DND-41 (cell line): ENCODE results near the gene MCCC2.
"Not testable (repeated sequence)": the region's sequence is repeated elsewhere in the genome, so short reads cannot be mapped to it uniquely, and the experiment has no call there.

Experiments used
- ATAC-seq: fragments of 200-7000 bp; cut with Tn5 transposase; 3 replicates; pipeline ENCODE4 v1.9.1; 2021; ENCODE audit warnings: low read depth; ENCODE audit not compliant: insufficient read depth
- DNase-seq: peaks from one replicate; pipeline ENCODE4 v3.0.0-alpha.2; 2020
- H2AFZ ChIP-seq: 2 replicates; pipeline ENCODE4 v1.6.0; 2012; ENCODE audit warnings: low read depth, low read length
- H3K27ac ChIP-seq: 2 replicates; pipeline ENCODE4 v1.5.1; 2012; ENCODE audit warnings: low read length, inconsistent platforms
- H3K27me3 ChIP-seq: fragments of 200-600 bp; sonication (generic); 2 replicates; pipeline ENCODE4 v1.6.0; 2012; ENCODE audit warnings: low read length, mild to moderate bottlenecking, inconsistent platforms; ENCODE audit not compliant: insufficient read depth, poor library complexity
- H3K36me3 ChIP-seq: 2 replicates; pipeline ENCODE4 v1.5.1; 2012; ENCODE audit warnings: low read length, inconsistent platforms; ENCODE audit not compliant: insufficient read depth
- H3K4me1 ChIP-seq: 2 replicates; pipeline ENCODE4 v1.5.1; 2012; ENCODE audit warnings: mild to moderate bottlenecking, low read length; ENCODE audit not compliant: insufficient read depth
- H3K4me2 ChIP-seq: 2 replicates; pipeline ENCODE4 v1.6.0; 2012; ENCODE audit warnings: mild to moderate bottlenecking, moderate library complexity, low read length, inconsistent platforms; ENCODE audit not compliant: insufficient read depth
- H3K4me3 ChIP-seq, 2 experiments: fragments of 200-600 bp in 1 of 2; shearing (Covaris generic) in 1 of 2; 2 replicates each; pipeline ENCODE4 v1.5.1; 2012 to 2016; ENCODE audit warnings: inconsistent platforms in 2 of 2, low read length in 2 of 2, mild to moderate bottlenecking in 2 of 2, low read depth in 1 of 2, moderate library complexity in 1 of 2
- H3K79me2 ChIP-seq: 2 replicates; pipeline ENCODE4 v1.6.0; 2012; ENCODE audit warnings: low read length, inconsistent platforms; ENCODE audit not compliant: insufficient read depth
- H3K9ac ChIP-seq: 2 replicates; pipeline ENCODE4 v1.6.0; 2012; ENCODE audit warnings: low read depth, mild to moderate bottlenecking, inconsistent platforms, low read length, moderate library complexity
- H3K9me3 ChIP-seq: 2 replicates; pipeline ENCODE4 v1.5.1; 2012; ENCODE audit warnings: low read length, moderate library complexity, mild to moderate bottlenecking, inconsistent platforms; ENCODE audit not compliant: insufficient read depth, severe bottlenecking
- H4K20me1 ChIP-seq: 2 replicates; pipeline ENCODE4 v1.6.0; 2012; ENCODE audit warnings: low read length; ENCODE audit not compliant: insufficient read depth
- CTCF ChIP-seq: IDR thresholded peaks from 2 replicates; pipeline ENCODE4 v1.5.1; 2012; ENCODE audit warnings: borderline replicate concordance, low read length, moderate library complexity, mild to moderate bottlenecking; ENCODE audit not compliant: poor library complexity, severe bottlenecking; ENCODE audit errors: extremely low read depth
- EZH2 ChIP-seq: IDR thresholded peaks from 3 replicates; pipeline ENCODE4 v1.6.1; 2012; ENCODE audit warnings: borderline replicate concordance, low read depth, mild to moderate bottlenecking, moderate library complexity, low read length, inconsistent platforms; ENCODE audit not compliant: severe bottlenecking

MCCC2 gene

GRCh38 chr5:71586941-71587765 is at the start of gene MCCC2:
MCCC2 (plus strand) TSS chr5:71587340; CDS start chr5:71587426, 86 bp downstream.
- H3K27me3 ChIP-seq = no peaks in the 10 kb centered on the region
- peak within 1 kb of the TSS; percentile 97 for H3K9ac ChIP-seq
- H4K20me1 ChIP-seq = no peaks in the 10 kb centered on the region
- H3K4me2 ChIP-seq = peak within 1 kb of the TSS; percentile 79
- H3K4me3 ChIP-seq = peak within 1 kb of the TSS; percentile 93 to 95
- DNase-seq = peak; percentile 98
- H3K36me3 ChIP-seq = no peaks in the 10 kb centered on the region
- peaks cover 36% of the 10 kb centered on the region for H3K4me1 ChIP-seq
- peak; percentile 99 for ATAC-seq
- TF ChIP-seq EZH2 = no peak
- H3K79me2 ChIP-seq = peaks cover 50% of the 10 kb centered on the region
- peak within 1 kb of the TSS; percentile 94 for H2AFZ ChIP-seq
- H3K9me3 ChIP-seq = no peaks in the 10 kb centered on the region
- peak within 1 kb of the TSS; percentile 87 for H3K27ac ChIP-seq

GRCh38 chr5:71537687-71538086 is 49.5 kb upstream of the MCCC2 start:
- H3K4me1 ChIP-seq = no peaks in the 10 kb centered on the region
- no peak overlapping the region for H3K4me2 ChIP-seq
- no peaks in the 10 kb centered on the region for H3K79me2 ChIP-seq
- no peaks in the 10 kb centered on the region for H3K27me3 ChIP-seq
- no peak overlapping the region for H3K27ac ChIP-seq
- no peaks in the 10 kb centered on the region for H4K20me1 ChIP-seq
- H3K4me3 ChIP-seq = no peak overlapping the region
- no peak overlapping the region for H3K9ac ChIP-seq
- ATAC-seq = no peak
- H2AFZ ChIP-seq = no peak overlapping the region
- H3K9me3 ChIP-seq = no peaks in the 10 kb centered on the region
- TF ChIP-seq CTCF = no peak
- no peak for TF ChIP-seq EZH2
- H3K36me3 ChIP-seq = peaks cover 85% of the 10 kb centered on the region
- DNase-seq = no peak

- peaks cover 74% of the 10 kb centered on the region for H3K36me3 ChIP-seq
- not testable (repeated sequence) for H3K4me3 ChIP-seq
These were observed 36.3 kb upstream of the MCCC2 start for GRCh38 chr5:71550885-71551284.

GRCh38 chr5:71551582-71551981 is 35.6 kb upstream of the MCCC2 start:
- not testable (repeated sequence) for DNase-seq, H3K4me1 ChIP-seq, ATAC-seq, H3K4me2 ChIP-seq, H3K9me3 ChIP-seq, H3K27ac ChIP-seq, H2AFZ ChIP-seq, H3K79me2 ChIP-seq, H3K9ac ChIP-seq, H4K20me1 ChIP-seq, H3K4me3 ChIP-seq, H3K27me3 ChIP-seq
- H3K36me3 ChIP-seq = peaks cover 71% of the 10 kb centered on the region

More at GRCh38 chr5:71550885-71551284, 36.3 kb upstream of the MCCC2 start:
- not testable (repeated sequence) for H2AFZ ChIP-seq, H4K20me1 ChIP-seq, DNase-seq, H3K9ac ChIP-seq, H3K27me3 ChIP-seq, H3K4me1 ChIP-seq, H3K27ac ChIP-seq, H3K4me2 ChIP-seq, H3K9me3 ChIP-seq, H3K79me2 ChIP-seq, ATAC-seq

GRCh38 chr5:71552026-71552749 is 35.0 kb upstream of the MCCC2 start:
- H3K27me3 ChIP-seq = not testable (repeated sequence)

More at GRCh38 chr5:71552026-71552749, 35.0 kb upstream of the MCCC2 start:
- H2AFZ ChIP-seq, H3K9ac ChIP-seq, DNase-seq, H3K9me3 ChIP-seq, ATAC-seq, H3K27ac ChIP-seq, H3K4me3 ChIP-seq, H3K4me1 ChIP-seq, H3K79me2 ChIP-seq, H3K4me2 ChIP-seq, H4K20me1 ChIP-seq: not testable (repeated sequence)
- H3K36me3 ChIP-seq = peaks cover 71% of the 10 kb centered on the region
